Measurements from ENCODE around the gene ACAP3.

DNA sequence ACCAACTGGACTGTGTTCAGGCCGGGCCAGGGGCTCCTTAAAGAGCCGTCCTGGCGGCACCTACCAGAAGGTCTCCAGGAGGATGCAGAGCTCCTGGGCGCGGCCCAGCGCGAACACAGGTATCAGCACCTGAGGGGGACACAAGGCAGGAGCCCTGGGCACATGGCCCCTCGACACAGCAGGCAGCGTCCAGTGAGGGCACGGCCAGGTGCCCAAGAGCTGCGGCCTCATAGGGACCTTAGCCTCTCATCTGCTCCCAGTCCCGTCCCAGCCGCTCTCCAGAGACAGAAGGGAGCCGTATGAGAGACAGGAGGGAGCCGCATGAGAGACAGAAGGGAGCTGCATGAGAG lies 6.5 kb upstream of the ACAP3 start:
- TF ChIP-seq, protein P1, sequence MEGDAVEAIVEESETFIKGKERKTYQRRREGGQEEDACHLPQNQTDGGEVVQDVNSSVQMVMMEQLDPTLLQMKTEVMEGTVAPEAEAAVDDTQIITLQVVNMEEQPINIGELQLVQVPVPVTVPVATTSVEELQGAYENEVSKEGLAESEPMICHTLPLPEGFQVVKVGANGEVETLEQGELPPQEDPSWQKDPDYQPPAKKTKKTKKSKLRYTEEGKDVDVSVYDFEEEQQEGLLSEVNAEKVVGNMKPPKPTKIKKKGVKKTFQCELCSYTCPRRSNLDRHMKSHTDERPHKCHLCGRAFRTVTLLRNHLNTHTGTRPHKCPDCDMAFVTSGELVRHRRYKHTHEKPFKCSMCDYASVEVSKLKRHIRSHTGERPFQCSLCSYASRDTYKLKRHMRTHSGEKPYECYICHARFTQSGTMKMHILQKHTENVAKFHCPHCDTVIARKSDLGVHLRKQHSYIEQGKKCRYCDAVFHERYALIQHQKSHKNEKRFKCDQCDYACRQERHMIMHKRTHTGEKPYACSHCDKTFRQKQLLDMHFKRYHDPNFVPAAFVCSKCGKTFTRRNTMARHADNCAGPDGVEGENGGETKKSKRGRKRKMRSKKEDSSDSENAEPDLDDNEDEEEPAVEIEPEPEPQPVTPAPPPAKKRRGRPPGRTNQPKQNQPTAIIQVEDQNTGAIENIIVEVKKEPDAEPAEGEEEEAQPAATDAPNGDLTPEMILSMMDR (IDR thresholded peaks at IDR 0.05; ENCODE audit: low read depth, low read length, poor library complexity, severe bottlenecking), result no peak
- no peak for TF ChIP-seq EZH2phosphoT487 (IDR thresholded peaks at IDR 0.05; ENCODE audit: borderline replicate concordance, low read length)

Measured in DOHH2 (cell line).